ENCODE measurements around the gene PNMT. TPM values are rescaled to one million over a fixed set of nuclear protein-coding genes. Genes with fewer than 3 reads are reported as not detected.

PNMT gene
- polyA plus RNA-seq, 1 of the 3 experiments (the other 2 are of a cell fraction): 0.07 TPM

- no peak for TF ChIP-seq GATA2 (CRISPR knock-in tag; IDR thresholded peaks at IDR 0.05)
- no peak for TF ChIP-seq FOSL2 (IDR thresholded peaks at IDR 0.05; ENCODE audit: borderline replicate concordance, low read depth)
- no peak for TF ChIP-seq IRF3 (IDR thresholded peaks at IDR 0.05; ENCODE audit: low read depth, low read length)
- no peak for TF ChIP-seq TEAD4 (IDR thresholded peaks at IDR 0.05; ENCODE audit: borderline replicate concordance, insufficient read depth)
- TF ChIP-seq POLR2AphosphoS5 (IDR thresholded peaks at IDR 0.05; ENCODE audit: low read depth, low read length): no peak
- no peak for TF ChIP-seq ZBTB33 (IDR thresholded peaks at IDR 0.05; ENCODE audit: borderline replicate concordance, low read depth)
- TF ChIP-seq RCOR1 (IDR thresholded peaks at IDR 0.05; ENCODE audit: low read length): no peak
- no peak for TF ChIP-seq SIN3A (IDR thresholded peaks at IDR 0.05; ENCODE audit: borderline replicate concordance, low read depth, low read length)
- no peak for TF ChIP-seq TAF1 (IDR thresholded peaks at IDR 0.05; ENCODE audit: borderline replicate concordance, low read depth, low read length)
- no peak overlapping the region for H3K9ac ChIP-seq
- H4K20me1 ChIP-seq (ENCODE audit: insufficient read depth): no peaks in the 10 kb centered on the region
- H2AFZ ChIP-seq (ENCODE audit: low read depth): no peak overlapping the region
- DNase-seq: no peak
- H3K4me3 ChIP-seq (ENCODE audit: low read depth in 2 of 2, low read length in 1 of 2): no peak overlapping the region
- H3K27me3 ChIP-seq (ENCODE audit: insufficient read depth): peaks cover 39% of the 10 kb centered on the region
- H3K9me3 ChIP-seq: no peaks in the 10 kb centered on the region
- 60% methylated on average over 6 of the region's 6 CpGs for WGBS (ENCODE audit: low lambda C conversion rate)
- H3K36me3 ChIP-seq (replicated peaks in 1 of 2; ENCODE audit: control insufficient read depth in 1 of 2, insufficient read depth in 2 of 2, low read length in 1 of 2): no peaks in the 10 kb centered on the region
- no peaks in the 10 kb centered on the region for H3K9me2 ChIP-seq
- H3F3A ChIP-seq (replicated peaks; ENCODE audit: insufficient read depth): no peaks in the 10 kb centered on the region
- H3K4me2 ChIP-seq: no peak overlapping the region
- H3K79me2 ChIP-seq (ENCODE audit: insufficient read depth): no peaks in the 10 kb centered on the region
- CTCF ChIA-PET: interaction anchor here (0.6 to 17.4 kb wide), 4 partner anchors 9 to 84 kb away, joined by 3 to 332 read pairs (median 4); partner anchors contain the start of gene PPP1R1B
- no peak overlapping the region for H3K27ac ChIP-seq (ENCODE audit: low read depth in 2 of 2, low read length in 1 of 2)
- POLR2A ChIA-PET: no interaction called here
- H3K4me1 ChIP-seq (ENCODE audit: control insufficient read depth in 1 of 2, insufficient read depth in 2 of 2, low read depth in 1 of 2, low read length in 1 of 2): peaks cover 0 to 6% of the 10 kb centered on the region in 2 experiments; a peak in 1 of 4 replicates
Measured at GRCh38 chr17:39631403-39631802, 36.9 kb upstream of the PNMT start.

GRCh38 chr17:39632153-39632941, 35.9 kb upstream of the PNMT start:
- H3K36me3 ChIP-seq (replicated peaks in 1 of 2; ENCODE audit: control insufficient read depth in 1 of 2, insufficient read depth in 2 of 2, low read length in 1 of 2): no peaks in the 10 kb centered on the region
- H3K4me2 ChIP-seq: no peak overlapping the region
- H3K27me3 ChIP-seq (ENCODE audit: insufficient read depth): peaks cover 29% of the 10 kb centered on the region
- H3K4me3 ChIP-seq (ENCODE audit: low read depth in 2 of 2, low read length in 1 of 2): no peak overlapping the region
- H2AFZ ChIP-seq (ENCODE audit: low read depth): no peak overlapping the region
- WGBS (ENCODE audit: low lambda C conversion rate): 43% methylated on average over 10 of the region's 13 CpGs
- H3K9me2 ChIP-seq: no peaks in the 10 kb centered on the region
- H3K4me1 ChIP-seq (ENCODE audit: control insufficient read depth in 1 of 2, insufficient read depth in 2 of 2, low read depth in 1 of 2, low read length in 1 of 2): peaks cover 0 to 8% of the 10 kb centered on the region in 2 experiments; a peak in 1 of 4 replicates
- no peaks in the 10 kb centered on the region for H3K9me3 ChIP-seq
- POLR2A ChIA-PET: no interaction called here
- peaks cover 4% of the 10 kb centered on the region for H3K79me2 ChIP-seq (ENCODE audit: insufficient read depth)
- no peak overlapping the region for H3K9ac ChIP-seq
- H3F3A ChIP-seq (replicated peaks; ENCODE audit: insufficient read depth): no peaks in the 10 kb centered on the region
- DNase-seq: no peak
- H3K27ac ChIP-seq (ENCODE audit: low read depth in 2 of 2, low read length in 1 of 2): no peak overlapping the region
- CTCF ChIA-PET: interaction anchor here (1.1 to 17.4 kb wide), 6 partner anchors 10 to 121 kb away, joined by 3 to 332 read pairs (median 8); partner anchors contain the start of gene PPP1R1B
- H4K20me1 ChIP-seq (ENCODE audit: insufficient read depth): no peaks in the 10 kb centered on the region
- TF ChIP-seq SIN3A (IDR thresholded peaks at IDR 0.05; ENCODE audit: borderline replicate concordance, low read depth, low read length) (no peak), REST (IDR thresholded peaks at IDR 0.05; ENCODE audit: low read depth, low read length) (no peak), CTCF (IDR thresholded peaks at IDR 0.05) (no peak), EZH2phosphoT487 (IDR thresholded peaks at IDR 0.05; ENCODE audit: borderline replicate concordance, low read depth) (no peak), TCF12 (IDR thresholded peaks at IDR 0.05) (no peak), JUND (IDR thresholded peaks at IDR 0.05) (no peak), TEAD4 (IDR thresholded peaks at IDR 0.05; ENCODE audit: borderline replicate concordance, insufficient read depth) (no peak)
